H1 (cell line): ENCODE data around the gene WEE1. TPM values are rescaled to one million over a fixed set of nuclear protein-coding genes. Genes with fewer than 3 reads are reported as not detected.

ENCODE experiments used
- CTCF ChIA-PET: fragments of 300-600 bp; sonication (Branson Sonifier 250); formaldehyde crosslinking; loops from one replicate; lab custom pipeline; 2021; ENCODE audit not compliant: partially characterized antibody; lab: Charles Lee
- POLR2A ChIA-PET: fragments of 300-600 bp; sonication (Branson Sonifier 250); formaldehyde crosslinking; loops from one replicate; lab custom pipeline; 2021; ENCODE audit warnings: inconsistent platforms; ENCODE audit not compliant: partially characterized antibody; lab: Charles Lee
- DNase-seq, 2 experiments: peaks; one replicate each; pipeline versions ENCODE4 v3.0.0 to v3.0.0-alpha.2; 2010 to 2022; ENCODE audit warnings: low spot score in 2 of 2, low read depth in 1 of 2, mixed read lengths in 1 of 2
- FAIRE-seq: peaks from 2 replicates; lab custom pipeline; 2011; peaks lifted over from hg19 to GRCh38; lab: Jason Lieb, UNC
- H2AFZ ChIP-seq: 2 replicates; pipeline ENCODE4 v1.8.1; 2012; ENCODE audit warnings: low read length, inconsistent platforms
- H2AK5ac ChIP-seq: 2 replicates; pipeline ENCODE4 v1.6.1; 2013; ENCODE audit warnings: low read depth, low read length
- H2BK120ac ChIP-seq: replicated peaks from 2 replicates; pipeline ENCODE3; 2013; ENCODE audit warnings: low read depth, low read length, inconsistent platforms
- H2BK12ac ChIP-seq: 2 replicates; pipeline ENCODE4 v1.6.1; 2013; ENCODE audit warnings: low read depth, low read length
- H2BK15ac ChIP-seq: 2 replicates; pipeline ENCODE4 v1.6.1; 2013; ENCODE audit warnings: low read length
- H2BK20ac ChIP-seq: 2 replicates; pipeline ENCODE4 v1.6.1; 2013; ENCODE audit warnings: low read length
- H2BK5ac ChIP-seq: 2 replicates; pipeline ENCODE4 v1.6.1; 2013; ENCODE audit warnings: low read depth, low read length
- H3K14ac ChIP-seq: 2 replicates; pipeline ENCODE4 v1.6.1; 2013; ENCODE audit warnings: inconsistent platforms; ENCODE audit not compliant: insufficient read length
- H3K18ac ChIP-seq: 2 replicates; pipeline ENCODE4 v1.6.1; 2013; ENCODE audit warnings: low read length; ENCODE audit errors: extremely low read depth
- H3K23ac ChIP-seq: 2 replicates; pipeline ENCODE4 v1.6.1; 2013; ENCODE audit warnings: inconsistent platforms; ENCODE audit not compliant: insufficient read length
- H3K23me2 ChIP-seq: 2 replicates; pipeline ENCODE4 v1.6.1; 2013; ENCODE audit warnings: low read depth, low read length
- H3K27ac ChIP-seq: 2 replicates; pipeline ENCODE4 v1.6.1; 2011; ENCODE audit warnings: low read depth, low read length, inconsistent platforms
- H3K27me3 ChIP-seq, 4 experiments: replicated peaks in 1 of 4; 1 replicate in 1 of 4; 2 replicates in 3 of 4; pipeline versions ENCODE4 v1.6.1 to v1.8.1; 2011 to 2013; ENCODE audit warnings: low read length in 3 of 4, mild to moderate bottlenecking in 3 of 4, inconsistent platforms in 2 of 4, mixed read lengths in 2 of 4, moderate library complexity in 1 of 4; ENCODE audit not compliant: control insufficient read depth in 3 of 4, insufficient read depth in 3 of 4; ENCODE audit errors: extremely low read depth in 1 of 4
- H3K36me3 ChIP-seq, 4 experiments: 2 replicates each; pipeline versions ENCODE4 v1.6.1 to v1.8.1; 2011 to 2013; ENCODE audit warnings: mild to moderate bottlenecking in 4 of 4, low read length in 3 of 4, moderate library complexity in 2 of 4, control low read depth in 1 of 4, inconsistent platforms in 1 of 4; ENCODE audit not compliant: insufficient read depth in 4 of 4, control insufficient read depth in 2 of 4
- H3K4ac ChIP-seq: replicated peaks from 2 replicates; pipeline ENCODE3; 2013; ENCODE audit warnings: low read length, low read depth, mixed read lengths, inconsistent platforms; ENCODE audit not compliant: insufficient read length
- H3K4me1 ChIP-seq, 4 experiments: replicated peaks in 1 of 4; 1 replicate in 1 of 4; 2 replicates in 3 of 4; pipeline versions ENCODE4 v1.6.1 to v1.8.1; 2011 to 2013; ENCODE audit warnings: low read length in 3 of 4, inconsistent platforms in 2 of 4, mixed read lengths in 1 of 4; ENCODE audit not compliant: insufficient read depth in 4 of 4, control insufficient read depth in 3 of 4
- H3K4me2 ChIP-seq, 2 experiments: 2 replicates each; pipeline versions ENCODE4 v1.6.1 to v1.8.1; 2011 to 2013; ENCODE audit warnings: low read depth in 2 of 2, low read length in 2 of 2, control low read depth in 1 of 2, inconsistent platforms in 1 of 2, mild to moderate bottlenecking in 1 of 2; ENCODE audit not compliant: insufficient read depth in 1 of 2
- H3K4me3 ChIP-seq, 4 experiments: fragments of 200-600, 300-600 bp in 1 of 4; sonication (generic), shearing (Covaris generic), sonication (Bioruptor Twin) in 1 of 4; 2 replicates each; pipeline versions ENCODE4 v1.5.1 to v1.8.1; 2011 to 2016; ENCODE audit warnings: low read length in 4 of 4, low read depth in 3 of 4, control low read depth in 2 of 4, inconsistent platforms in 2 of 4, mild to moderate bottlenecking in 2 of 4, mixed read lengths in 1 of 4, moderate library complexity in 1 of 4; ENCODE audit not compliant: insufficient read depth in 2 of 4; ENCODE audit errors: extremely low read depth in 1 of 4
- H3K56ac ChIP-seq: replicated peaks from 2 replicates; pipeline ENCODE3; 2013; ENCODE audit warnings: low read depth, mild to moderate bottlenecking, mixed read lengths, low read length, inconsistent platforms; ENCODE audit not compliant: insufficient read length
- H3K79me1 ChIP-seq: 2 replicates; pipeline ENCODE4 v1.6.1; 2013; ENCODE audit warnings: low read depth, low read length, control low read depth
- H3K79me2 ChIP-seq, 2 experiments: 2 replicates each; pipeline versions ENCODE4 v1.6.1 to v1.8.1; 2012 to 2013; ENCODE audit warnings: low read length in 2 of 2, mild to moderate bottlenecking in 2 of 2, inconsistent platforms in 1 of 2; ENCODE audit not compliant: insufficient read depth in 2 of 2, control insufficient read depth in 1 of 2
- H3K9ac ChIP-seq, 4 experiments: replicated peaks in 1 of 4; 1 replicate in 1 of 4; 2 replicates in 3 of 4; pipeline versions ENCODE4 v1.6.1 to v1.8.1; 2011 to 2013; ENCODE audit warnings: low read depth in 3 of 4, low read length in 3 of 4, control low read depth in 2 of 4, mild to moderate bottlenecking in 2 of 4, moderate library complexity in 2 of 4, inconsistent platforms in 1 of 4; ENCODE audit errors: extremely low read depth in 1 of 4
- H3K9me3 ChIP-seq, 2 experiments: 2 replicates each; pipeline versions ENCODE4 v1.6.1 to v1.8.1; 2012 to 2013; ENCODE audit warnings: mild to moderate bottlenecking in 2 of 2, moderate library complexity in 2 of 2, control low read depth in 1 of 2, inconsistent platforms in 1 of 2, low read depth in 1 of 2, low read length in 1 of 2, mixed read lengths in 1 of 2; ENCODE audit not compliant: insufficient read depth in 2 of 2
- H4K20me1 ChIP-seq, 2 experiments: replicated peaks in 1 of 2; 2 replicates each; pipeline versions ENCODE3 to v1.8.1; 2011 to 2013; ENCODE audit warnings: inconsistent platforms in 2 of 2, low read length in 2 of 2, mild to moderate bottlenecking in 1 of 2; ENCODE audit not compliant: insufficient read depth in 2 of 2, control insufficient read depth in 1 of 2
- H4K5ac ChIP-seq: 2 replicates; pipeline ENCODE4 v1.6.1; 2013; ENCODE audit warnings: low read length, low read depth, mixed read lengths, inconsistent platforms; ENCODE audit not compliant: insufficient read length
- H4K8ac ChIP-seq: 2 replicates; pipeline ENCODE4 v1.8.0; 2013; ENCODE audit warnings: mild to moderate bottlenecking, moderate library complexity, low read length, inconsistent platforms; ENCODE audit not compliant: insufficient read depth; ENCODE audit errors: extremely low read depth
- H4K91ac ChIP-seq: replicated peaks from 2 replicates; pipeline ENCODE3; 2013; ENCODE audit warnings: low read length, mixed read lengths, inconsistent platforms; ENCODE audit not compliant: insufficient read length
- CEBPB ChIP-seq: IDR thresholded peaks from 2 replicates; pipeline ENCODE4 v1.6.1; 2012; ENCODE audit warnings: low read depth, low read length
- EGR1 ChIP-seq: IDR thresholded peaks from 2 replicates; pipeline ENCODE4 v1.6.1; 2011; ENCODE audit warnings: low read depth, low read length, borderline replicate concordance
- JUN ChIP-seq: IDR thresholded peaks from 2 replicates; pipeline ENCODE4 v1.6.1; 2011; ENCODE audit warnings: low read depth, mild to moderate bottlenecking, improper control_type of control experiment, low read length
- POU5F1 ChIP-seq: IDR thresholded peaks from 2 replicates; pipeline ENCODE4 v1.6.1; 2011; ENCODE audit warnings: low read depth, mild to moderate bottlenecking, low read length, moderate library complexity
- RFX5 ChIP-seq: IDR thresholded peaks from 2 replicates; pipeline ENCODE4 v1.6.1; 2011; ENCODE audit warnings: low read depth, low read length, improper control_type of control experiment, borderline replicate concordance
- SRF ChIP-seq: IDR thresholded peaks from 2 replicates; pipeline ENCODE4 v1.6.1; 2011; ENCODE audit warnings: mild to moderate bottlenecking, low read depth, low read length, moderate library complexity
- SUZ12 ChIP-seq: fragments of 200-600 bp; sonication (generic); IDR thresholded peaks from 2 replicates; pipeline ENCODE4 v1.6.1; 2012; ENCODE audit warnings: mild to moderate bottlenecking, inconsistent platforms, low read length, moderate library complexity, mixed read lengths
- WGBS, 2 experiments: shearing (Covaris generic) in 1 of 2; methylation state at CpG; one replicate each; pipeline versions ENCODE4 v1.1.6 to v1.1.7; 2013 to 2015; ENCODE audit warnings: low lambda C conversion rate in 2 of 2, mixed read lengths in 2 of 2, inconsistent platforms in 1 of 2, low coverage in 1 of 2, missing lambda C conversion rate in 1 of 2; ENCODE audit not compliant: insufficient replicate concordance in 2 of 2, insufficient coverage in 1 of 2, insufficient read length in 1 of 2; ENCODE audit errors: extremely low coverage in 1 of 2, missing lambda C conversion rate in 1 of 2; 5-methylcytosine and 5-hydroxymethylcytosine counted together
- polyA plus RNA-seq, 7 experiments: library from polyadenylated mRNA; depleted of rRNA in 3 of 7; stranded (reverse) in 5 of 7; unstranded in 2 of 7; fragments of >200 nt in 5 of 7; fragments of 200-250 nt in 2 of 7; gene quantifications; 1 replicate in 5 of 7; 2 replicates in 1 of 7; 4 replicates in 1 of 7; pipeline versions ENCODE4 v1.2.1 to v1.2.3, GENCODE V29; 2011 to 2013; ENCODE audit warnings: missing spikeins in 2 of 7, mixed read lengths in 2 of 7
- total RNA-seq: library from RNA; stranded (reverse); fragmentation: NEBNext Ultra II Directional; extraction: Animal tissue kit (Norgen Biotek cat#: 25700); gene quantifications from 2 replicates; pipeline ENCODE4 v1.2.1, GENCODE V29; 2021
- TF ChIP-seq, protein P1 (sequence below): IDR thresholded peaks from 2 replicates; pipeline ENCODE4 v1.6.1; 2011; ENCODE audit warnings: low read depth, mild to moderate bottlenecking, low read length; ENCODE audit not compliant: insufficient read depth
- TF ChIP-seq, protein P2 (sequence below), 3 experiments: IDR thresholded peaks; 1 replicate in 2 of 3; 2 replicates in 1 of 3; pipeline versions ENCODE4 v1.5.1 to v1.6.1; 2011; ENCODE audit warnings: low read length in 3 of 3, mild to moderate bottlenecking in 3 of 3, inconsistent platforms in 2 of 3, low read depth in 1 of 3, moderate library complexity in 1 of 3; ENCODE audit not compliant: insufficient read depth in 1 of 3; ENCODE audit errors: control extremely low read depth in 1 of 3

The WEE1 gene
- total and polyA plus RNA-seq, 2 of the 8 experiments (the other 6 are each of a cell fraction or from before 2014, with no cell fraction given) = 40.8 to 120 TPM

DNA sequence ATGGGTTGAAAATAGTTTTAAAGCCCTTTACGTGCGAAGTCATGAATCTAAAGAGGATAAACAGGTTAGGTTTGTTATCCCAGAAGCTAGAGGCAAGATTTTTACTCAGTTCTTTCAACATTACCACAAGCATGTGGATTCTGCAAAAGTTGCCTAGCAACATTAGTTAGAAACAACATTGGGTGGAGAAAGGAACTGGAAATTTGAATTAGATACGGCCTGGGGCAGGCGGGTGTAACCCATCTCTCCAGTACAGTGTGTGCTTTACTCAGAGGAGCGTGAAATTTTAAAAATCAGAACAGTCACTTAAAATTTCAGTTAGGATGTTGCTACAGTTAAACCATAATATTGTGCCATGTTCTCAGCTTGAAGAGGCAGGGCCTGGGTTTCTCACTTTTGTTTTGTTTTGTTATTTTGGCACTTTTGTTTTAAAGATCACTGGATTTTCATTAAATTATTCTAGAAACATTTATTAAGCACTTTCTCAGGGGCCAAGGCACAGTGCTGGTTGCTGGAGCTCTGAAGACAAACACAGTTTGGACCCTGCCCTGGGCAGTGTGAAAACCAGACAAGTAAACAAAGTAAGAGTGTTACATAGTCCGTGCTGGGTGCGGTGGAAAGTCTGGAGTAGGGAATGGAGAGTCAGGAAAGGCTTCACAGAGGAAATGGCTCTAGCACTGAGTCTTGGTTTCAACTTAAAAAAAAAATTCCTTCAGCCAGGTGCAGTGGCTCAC, 4.4 kb upstream of the WEE1 start:
- Histone ChIP-seq H4K20me1 (no peaks in the 10 kb centered on the region), H3K4ac (no peak overlapping the region), H3K9me3 (no peaks in the 10 kb centered on the region), H2BK5ac (peak overlapping the region; percentile 69), H4K5ac (peak overlapping the region; percentile 49), H2BK20ac (0 out of 2 replicates have a peak overlapping the region, but pooled peaks have one; percentile 80), H2AK5ac (no peak overlapping the region; the same call in 1 of the 2 replicates), H2BK15ac (no peak overlapping the region), H3K36me3 (no peaks in the 10 kb centered on the region), H3K4me2 (peak overlapping the region; percentile 1 to 11), H4K91ac (no peak overlapping the region), H3K4me1 (peaks cover 5 to 23% (median 13%) of the 10 kb centered on the region in 4 experiments), H2BK120ac (no peak overlapping the region), H4K8ac (no peak overlapping the region), H2BK12ac (peak overlapping the region; percentile 97; the same call in 1 of the 2 replicates), H2AFZ (no peak overlapping the region), H3K9ac (peak overlapping the region in 2 of 4 experiments; percentile 49 to 50; a peak in 4 of 7 replicates), H3K79me2 (peaks cover 2 to 3% of the 10 kb centered on the region in 2 experiments; a peak in 2 of 4 replicates), H3K79me1 (no peaks in the 10 kb centered on the region), H3K27me3 (no peaks in the 10 kb centered on the region), H3K23me2 (peaks cover 6% of the 10 kb centered on the region; the same call in 1 of the 2 replicates), H3K23ac (no peak overlapping the region), H3K27ac (peak overlapping the region; percentile 61), H3K18ac (no peak overlapping the region), H3K4me3 (peak overlapping the region in 1 of 4 experiments; percentile 2; a peak in 1 of 8 replicates), H3K56ac (peak overlapping the region; percentile 34), H3K14ac (no peak overlapping the region)
- FAIRE-seq (no peak), DNase-seq (no peak)
- ChIA-PET POLR2A (interaction anchor here (0.6 to 1.5 kb wide), 9 partner anchors 10 to 108 kb away, joined by 3 to 5 read pairs (median 3); partner anchors contain the start of gene ZNF143), CTCF (interaction anchor here (3.0 kb wide), 1 partner anchor 34 kb away, joined by 23 read pairs; no protein-coding TSS in a partner anchor)
- 49% methylated on average over 7 of the region's 7 CpGs; no CpG with 5 or more reads in 1 of the 2 experiments for WGBS, 2 experiments
- TF ChIP-seq, protein P1, sequence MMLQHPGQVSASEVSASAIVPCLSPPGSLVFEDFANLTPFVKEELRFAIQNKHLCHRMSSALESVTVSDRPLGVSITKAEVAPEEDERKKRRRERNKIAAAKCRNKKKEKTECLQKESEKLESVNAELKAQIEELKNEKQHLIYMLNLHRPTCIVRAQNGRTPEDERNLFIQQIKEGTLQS = no peak
- TF ChIP-seq JUN = no peak
- no peak for TF ChIP-seq RFX5
- no peak for TF ChIP-seq SRF
- TF ChIP-seq SUZ12 = no peak
- TF ChIP-seq EGR1 = no peak
- TF ChIP-seq, protein P2, sequence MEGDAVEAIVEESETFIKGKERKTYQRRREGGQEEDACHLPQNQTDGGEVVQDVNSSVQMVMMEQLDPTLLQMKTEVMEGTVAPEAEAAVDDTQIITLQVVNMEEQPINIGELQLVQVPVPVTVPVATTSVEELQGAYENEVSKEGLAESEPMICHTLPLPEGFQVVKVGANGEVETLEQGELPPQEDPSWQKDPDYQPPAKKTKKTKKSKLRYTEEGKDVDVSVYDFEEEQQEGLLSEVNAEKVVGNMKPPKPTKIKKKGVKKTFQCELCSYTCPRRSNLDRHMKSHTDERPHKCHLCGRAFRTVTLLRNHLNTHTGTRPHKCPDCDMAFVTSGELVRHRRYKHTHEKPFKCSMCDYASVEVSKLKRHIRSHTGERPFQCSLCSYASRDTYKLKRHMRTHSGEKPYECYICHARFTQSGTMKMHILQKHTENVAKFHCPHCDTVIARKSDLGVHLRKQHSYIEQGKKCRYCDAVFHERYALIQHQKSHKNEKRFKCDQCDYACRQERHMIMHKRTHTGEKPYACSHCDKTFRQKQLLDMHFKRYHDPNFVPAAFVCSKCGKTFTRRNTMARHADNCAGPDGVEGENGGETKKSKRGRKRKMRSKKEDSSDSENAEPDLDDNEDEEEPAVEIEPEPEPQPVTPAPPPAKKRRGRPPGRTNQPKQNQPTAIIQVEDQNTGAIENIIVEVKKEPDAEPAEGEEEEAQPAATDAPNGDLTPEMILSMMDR (IDR thresholded peaks at IDR 0.05; ENCODE audit: control extremely low read depth in 1 of 3, insufficient read depth in 1 of 3, low read depth in 1 of 3, low read length in 3 of 3) = no peak
- no peak for TF ChIP-seq POU5F1
- no peak for TF ChIP-seq CEBPB
